A549 (cell line): ENCODE data around the gene PDE8A. TPM values are rescaled to one million over a fixed set of nuclear protein-coding genes. Genes with fewer than 3 reads are reported as not detected.
A peak's percentile ranks its signal among the peaks of the same experiment; 100 is the strongest.
"Not testable (repeated sequence)": the region's sequence is repeated elsewhere in the genome, so short reads cannot be mapped to it uniquely, and the experiment has no call there.

Experiments
- ATAC-seq, 2 experiments: fragments of 200-7000 bp in 1 of 2; fragments of >200 bp in 1 of 2; cut with Nextera tagmentation in 1 of 2; cut with Tn5 transposase in 1 of 2; 3 replicates each; pipeline versions ENCODE4 v1.8.0 to v1.9.1; 2018 to 2020; ENCODE audit warnings: mild to moderate bottlenecking in 1 of 2, moderate library complexity in 1 of 2
- CTCF ChIA-PET: fragments of 300-600 bp; sonication (Branson Sonifier 250); formaldehyde crosslinking; extraction: SDS; loops from one replicate; lab custom pipeline; 2021; ENCODE audit warnings: antibody characterized with exemption, inconsistent platforms; lab: Yijun Ruan, JAX
- POLR2A ChIA-PET: fragments of 350-600 bp; formaldehyde crosslinking; extraction: SDS; loops from one replicate; lab custom pipeline; 2021; ENCODE audit warnings: antibody characterized with exemption, inconsistent platforms; lab: Yijun Ruan, JAX
- DNase-seq, 2 experiments: peaks; one replicate each; pipeline versions ENCODE4 v3.0.0 to v3.0.0-alpha.2; 2011 to 2016; ENCODE audit warnings: low read depth in 1 of 2, low spot score in 1 of 2
- FAIRE-seq: peaks from 2 replicates; lab custom pipeline; 2011; peaks lifted over from hg19 to GRCh38; lab: Jason Lieb, UNC
- H3K27ac ChIP-seq, 2 experiments: fragments of >200 bp; sonication (Bioruptor Twin); formaldehyde crosslinking; 3 replicates each; pipeline ENCODE4 v1.5.1; 2016 to 2017
- H3K4me1 ChIP-seq: fragments of >200 bp; sonication (Bioruptor Twin); formaldehyde crosslinking; 3 replicates; pipeline ENCODE4 v1.6.1; 2016
- H3K4me2 ChIP-seq: fragments of >200 bp; sonication (Bioruptor Twin); formaldehyde crosslinking; 3 replicates; pipeline ENCODE4 v1.6.1; 2016
- H3K4me3 ChIP-seq: fragments of >200 bp; sonication (Bioruptor Twin); formaldehyde crosslinking; 3 replicates; pipeline ENCODE4 v1.5.1; 2016
- H3K9me3 ChIP-seq: fragments of >200 bp; sonication (Bioruptor Twin); formaldehyde crosslinking; 3 replicates; pipeline ENCODE4 v1.6.1; 2016
- BCL3 ChIP-seq: fragments of >200 bp; sonication (Bioruptor Twin); formaldehyde crosslinking; IDR thresholded peaks from 3 replicates; pipeline ENCODE4 v1.6.1; 2016
- CBX8 ChIP-seq: fragments of 200-600 bp; sonication (generic); IDR thresholded peaks from 2 replicates; pipeline ENCODE4 v1.6.1; 2016
- CHD2 ChIP-seq: fragments of 150-350 bp; IDR thresholded peaks from 2 replicates; pipeline ENCODE4 v1.6.1; 2014; ENCODE audit warnings: low read length; ENCODE audit not compliant: partially characterized antibody
- EHMT2 ChIP-seq: fragments of 200-600 bp; sonication (generic); IDR thresholded peaks from 2 replicates; pipeline ENCODE4 v1.6.1; 2016; ENCODE audit warnings: antibody characterized with exemption, low read depth, mild to moderate bottlenecking, moderate library complexity
- FOSL2 ChIP-seq, 2 experiments: fragments of 450-650 bp in 1 of 2; fragments of >200 bp in 1 of 2; sonication (Bioruptor Twin) in 1 of 2; formaldehyde crosslinking; IDR thresholded peaks; 2 replicates each; pipeline versions ENCODE4 v1.5.0 to v1.6.1; 2016 to 2020; ENCODE audit warnings: mild to moderate bottlenecking in 1 of 2, moderate library complexity in 1 of 2
- HOXB5 ChIP-seq: fragments of 250-450 bp; sonication (Bioruptor Pico); IDR thresholded peaks from 2 replicates; pipeline ENCODE4 v1.5.0; 2020; ENCODE audit warnings: mild to moderate bottlenecking, moderate library complexity
- JUN ChIP-seq, 2 experiments: fragments of >200 bp; sonication (Bioruptor Twin); formaldehyde crosslinking; IDR thresholded peaks; 2 replicates in 1 of 2; 3 replicates in 1 of 2; pipeline ENCODE4 v1.6.1; 2016 to 2017
- KDM5A ChIP-seq: fragments of 200-600 bp; sonication (generic); IDR thresholded peaks from 2 replicates; pipeline ENCODE4 v1.6.1; 2016; ENCODE audit warnings: antibody characterized with exemption, mild to moderate bottlenecking
- MYC ChIP-seq: IDR thresholded peaks from 2 replicates; pipeline ENCODE4 v1.6.1; 2012; ENCODE audit warnings: mild to moderate bottlenecking, inconsistent platforms, low read length, improper control_type of control experiment, borderline replicate concordance
- RAD21 ChIP-seq, 2 experiments: fragments of >200 bp in 1 of 2; sonication (Bioruptor Twin) in 1 of 2; formaldehyde crosslinking in 1 of 2; IDR thresholded peaks in 1 of 2; conservative IDR thresholded peaks in 1 of 2; 2 replicates in 1 of 2; 3 replicates in 1 of 2; pipeline ENCODE4 v1.6.1; 2012 to 2018; ENCODE audit warnings: inconsistent platforms in 1 of 2
- RARB ChIP-seq: fragments of 250-450 bp; sonication (Bioruptor Pico); IDR thresholded peaks from 2 replicates; pipeline ENCODE4 v1.8.0; 2021; ENCODE audit warnings: mild to moderate bottlenecking, moderate library complexity
- ZFP36 ChIP-seq: fragments of 450-650 bp; IDR thresholded peaks from 2 replicates; pipeline ENCODE4 v1.6.1; 2014; ENCODE audit warnings: borderline replicate concordance; ENCODE audit not compliant: partially characterized antibody
- ZNF302 ChIP-seq: fragments of 250-450 bp; sonication (Bioruptor Pico); IDR thresholded peaks from 2 replicates; pipeline ENCODE4 v1.9.0; 2021; ENCODE audit warnings: inconsistent platforms, mild to moderate bottlenecking, moderate library complexity
- ZSCAN20 ChIP-seq: fragments of 250-450 bp; sonication (Bioruptor Pico); IDR thresholded peaks from 2 replicates; pipeline ENCODE4 v1.8.0; 2022; ENCODE audit warnings: mild to moderate bottlenecking, moderate library complexity
- WGBS: methylation state at CpG from one replicate; pipeline ENCODE4 v1.1.6; 2017; ENCODE audit errors: missing lambda C conversion rate; 5-methylcytosine and 5-hydroxymethylcytosine counted together
- polyA plus RNA-seq, 4 experiments: library from polyadenylated mRNA; depleted of rRNA in 3 of 4; stranded (reverse); fragments of >200 nt; fragmentation: RNase III in 1 of 4; extraction: RNeasy Plus Mini Kit Qiagen cat#74134 plus additional on column Dnase treatment in 1 of 4; gene quantifications; 2 replicates in 3 of 4; 3 replicates in 1 of 4; pipeline ENCODE4 v1.2.3, GENCODE V29; 2011 to 2017
- TF ChIP-seq, protein P1 (sequence below): fragments of 200-600 bp; sonication (generic); IDR thresholded peaks from 2 replicates; pipeline ENCODE4 v1.6.1; 2016; ENCODE audit warnings: antibody characterized with exemption, mild to moderate bottlenecking, moderate library complexity

Gene PDE8A
- polyA plus RNA-seq, 2 of the 4 experiments (the other 2 are of a cell fraction): 45.3 to 204 TPM

DNA sequence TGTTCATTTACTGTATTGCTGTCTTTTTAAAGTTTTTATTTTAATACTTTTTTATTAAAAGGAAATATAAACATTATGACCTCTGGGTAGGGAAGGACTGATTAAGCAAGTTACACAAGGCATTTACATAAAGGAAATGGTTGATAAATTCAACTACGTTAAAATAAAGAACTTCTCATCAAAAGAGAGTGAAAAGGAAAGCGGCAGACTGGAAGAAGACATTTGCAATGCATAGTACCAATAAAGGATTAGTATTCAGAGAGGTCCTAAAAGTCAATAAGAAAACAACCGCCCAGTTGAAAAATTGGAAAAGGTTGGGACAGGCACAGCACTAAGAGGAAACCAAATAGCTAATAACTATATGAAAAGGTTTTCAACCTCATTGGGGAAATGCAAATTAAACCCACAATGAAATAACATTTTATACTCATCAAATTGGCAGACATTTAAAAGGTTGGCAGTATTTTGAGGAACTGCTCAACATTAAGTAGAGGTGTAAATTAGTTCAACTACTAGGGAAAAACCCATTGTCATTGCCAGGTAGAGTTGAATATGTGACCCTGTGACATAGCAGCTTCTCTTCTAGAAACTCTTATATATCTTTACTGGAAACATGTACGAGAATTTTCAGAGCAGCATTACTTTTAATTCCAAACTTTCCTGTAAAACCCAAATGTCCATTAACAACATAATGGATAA is 9.5 kb downstream of the PDE8A start:
- ChIA-PET POLR2A (no interaction called here), CTCF (interaction anchor here (1.2 to 4.3 kb wide), 4 partner anchors 8 to 53 kb away, joined by 4 to 18 read pairs (median 12); partner anchors contain the start of gene PDE8A)
- ATAC-seq (no peak), FAIRE-seq (no peak), DNase-seq (no peak)
- TF ChIP-seq EHMT2 (no peak), ZNF302 (no peak), HOXB5 (no peak), CHD2 (no peak), ZSCAN20 (CRISPR knock-in tag) (no peak), MYC (no peak)
- 90% methylated on average over 4 of the region's 4 CpGs for WGBS
- H3K27ac ChIP-seq: no peak overlapping the region
- no peak overlapping the region for H3K4me3 ChIP-seq
- H3K4me1 ChIP-seq: peaks cover 76% of the 10 kb centered on the region
- no peak overlapping the region for H3K4me2 ChIP-seq
- H3K9me3 ChIP-seq: no peaks in the 10 kb centered on the region

DNA sequence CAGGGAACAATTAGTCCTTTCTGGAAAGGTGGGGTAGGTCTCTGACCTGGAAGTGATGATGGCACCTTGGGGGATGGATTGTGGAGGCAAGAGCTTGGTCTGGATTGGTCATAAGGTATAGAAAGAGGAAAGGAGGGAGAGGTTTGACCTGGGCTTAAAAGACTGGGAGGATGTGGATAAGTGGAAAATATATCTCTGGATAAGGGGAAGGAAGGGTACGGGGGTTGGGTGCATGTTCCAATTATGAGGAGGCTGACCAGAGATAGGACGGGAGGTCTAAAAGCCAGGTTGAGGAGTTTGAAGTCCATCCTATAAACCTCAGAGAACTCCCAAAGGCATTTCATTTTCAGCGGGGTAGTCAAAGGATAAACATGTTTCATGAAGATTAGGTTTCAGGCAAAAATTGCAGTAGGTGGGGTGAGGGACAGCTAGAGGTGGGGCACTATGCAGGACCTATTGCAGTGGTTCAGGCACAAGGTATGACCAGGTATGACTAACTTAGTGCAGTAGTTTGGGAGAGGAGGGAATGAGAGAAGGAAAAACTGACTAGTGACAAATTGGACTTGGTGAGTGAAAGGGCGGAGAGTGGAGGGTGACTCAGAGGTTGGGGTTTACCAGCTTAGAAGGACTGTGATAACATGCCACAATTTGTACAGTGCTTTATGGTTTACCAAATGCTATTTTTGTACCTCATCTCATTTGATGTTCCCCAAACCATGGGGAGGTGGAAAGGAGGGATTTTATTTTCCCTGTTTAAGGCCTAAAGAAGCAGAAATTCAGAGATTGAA is 10.7 kb downstream of the PDE8A start:
- Histone ChIP-seq H3K4me3 (no peak overlapping the region), H3K27ac (peak overlapping the region; percentile 33 to 65; a peak in 5 of 6 replicates), H3K9me3 (no peaks in the 10 kb centered on the region), H3K4me2 (peak overlapping the region; percentile 75), H3K4me1 (peaks cover 64% of the 10 kb centered on the region)
- no peak for TF ChIP-seq CBX8
- TF ChIP-seq RARB (CRISPR knock-in tag): peak; percentile 50; the same call in 1 of the 2 replicates
- TF ChIP-seq BCL3: no peak
- peak; percentile 35; the same call in 1 of the 2 replicates for TF ChIP-seq FOSL2 (IDR thresholded peaks at IDR 0.05)
- TF ChIP-seq FOSL2 (CRISPR knock-in tag; IDR thresholded peaks at IDR 0.05): peak; percentile 84
- peak; percentile 93 to 96 for ATAC-seq
- CTCF ChIA-PET: interaction anchor here (2.1 to 4.3 kb wide), 4 partner anchors 9 to 52 kb away, joined by 8 to 18 read pairs (median 12); partner anchors contain the start of gene PDE8A
- WGBS: 18% methylated on average over 4 of the region's 4 CpGs
- POLR2A ChIA-PET: no interaction called here
- FAIRE-seq: peak; percentile 63
- peak; percentile 76 to 80 for DNase-seq

DNA sequence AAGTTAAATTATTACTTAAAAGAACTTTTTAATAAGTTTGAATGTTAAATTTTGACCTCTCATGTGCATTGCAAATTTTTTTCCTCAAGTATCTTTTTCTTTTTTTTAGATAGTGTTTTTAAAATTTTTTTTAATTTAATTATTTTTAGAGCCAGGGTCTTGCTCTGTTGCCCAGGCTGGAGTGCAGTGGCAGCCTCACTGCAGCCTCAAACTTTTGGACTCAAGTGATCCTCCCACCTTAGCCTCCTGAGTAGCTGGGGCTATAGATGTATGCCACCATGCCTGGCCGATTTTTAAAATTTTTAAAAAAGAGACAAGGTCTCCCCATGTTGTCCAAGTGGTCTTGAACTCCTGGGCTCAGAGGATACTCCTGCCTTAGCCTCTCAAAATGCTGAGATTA is 14.4 kb downstream of the PDE8A start:
- Histone ChIP-seq H3K4me1 (peaks cover 57% of the 10 kb centered on the region), H3K27ac (no peak overlapping the region), H3K9me3 (no peaks in the 10 kb centered on the region), H3K4me2 (no peak overlapping the region), H3K4me3 (no peak overlapping the region)
- 77% methylated on average over 1 of the region's 1 CpG for WGBS
- ATAC-seq: no peak
- TF ChIP-seq ZFP36 (no peak), JUN (IDR thresholded peaks at IDR 0.05) (no peak), RAD21 (conservative IDR thresholded peaks at IDR 0.05 in 1 of 2, IDR thresholded peaks at IDR 0.05 in 1 of 2) (no peak), KDM5A (no peak)
- TF ChIP-seq, protein P1, sequence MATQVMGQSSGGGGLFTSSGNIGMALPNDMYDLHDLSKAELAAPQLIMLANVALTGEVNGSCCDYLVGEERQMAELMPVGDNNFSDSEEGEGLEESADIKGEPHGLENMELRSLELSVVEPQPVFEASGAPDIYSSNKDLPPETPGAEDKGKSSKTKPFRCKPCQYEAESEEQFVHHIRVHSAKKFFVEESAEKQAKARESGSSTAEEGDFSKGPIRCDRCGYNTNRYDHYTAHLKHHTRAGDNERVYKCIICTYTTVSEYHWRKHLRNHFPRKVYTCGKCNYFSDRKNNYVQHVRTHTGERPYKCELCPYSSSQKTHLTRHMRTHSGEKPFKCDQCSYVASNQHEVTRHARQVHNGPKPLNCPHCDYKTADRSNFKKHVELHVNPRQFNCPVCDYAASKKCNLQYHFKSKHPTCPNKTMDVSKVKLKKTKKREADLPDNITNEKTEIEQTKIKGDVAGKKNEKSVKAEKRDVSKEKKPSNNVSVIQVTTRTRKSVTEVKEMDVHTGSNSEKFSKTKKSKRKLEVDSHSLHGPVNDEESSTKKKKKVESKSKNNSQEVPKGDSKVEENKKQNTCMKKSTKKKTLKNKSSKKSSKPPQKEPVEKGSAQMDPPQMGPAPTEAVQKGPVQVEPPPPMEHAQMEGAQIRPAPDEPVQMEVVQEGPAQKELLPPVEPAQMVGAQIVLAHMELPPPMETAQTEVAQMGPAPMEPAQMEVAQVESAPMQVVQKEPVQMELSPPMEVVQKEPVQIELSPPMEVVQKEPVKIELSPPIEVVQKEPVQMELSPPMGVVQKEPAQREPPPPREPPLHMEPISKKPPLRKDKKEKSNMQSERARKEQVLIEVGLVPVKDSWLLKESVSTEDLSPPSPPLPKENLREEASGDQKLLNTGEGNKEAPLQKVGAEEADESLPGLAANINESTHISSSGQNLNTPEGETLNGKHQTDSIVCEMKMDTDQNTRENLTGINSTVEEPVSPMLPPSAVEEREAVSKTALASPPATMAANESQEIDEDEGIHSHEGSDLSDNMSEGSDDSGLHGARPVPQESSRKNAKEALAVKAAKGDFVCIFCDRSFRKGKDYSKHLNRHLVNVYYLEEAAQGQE: no peak
- CTCF ChIA-PET: interaction anchor here (0.8 to 1.1 kb wide), 2 partner anchors 15 to 48 kb away, joined by 3 to 4 read pairs; partner anchors contain the start of gene PDE8A
- POLR2A ChIA-PET: no interaction called here
- no peak for FAIRE-seq
- DNase-seq: no peak

- H3K4me3 ChIP-seq, ATAC-seq, POLR2A ChIA-PET, DNase-seq, H3K9me3 ChIP-seq, H3K4me2 ChIP-seq, H3K27ac ChIP-seq, FAIRE-seq: not testable (repeated sequence)
- WGBS: 89% methylated on average over 5 of the region's 5 CpGs
- CTCF ChIA-PET: interaction anchor here (0.6 to 1.1 kb wide), 4 partner anchors 12 to 47 kb away, joined by 3 to 5 read pairs (median 4); partner anchors contain the start of gene PDE8A
- H3K4me1 ChIP-seq: peaks cover 57% of the 10 kb centered on the region
Observed at GRCh38 chr15:84996714-84997113, 15.1 kb downstream of the PDE8A start.

- DNase-seq, H3K9me3 ChIP-seq, H3K27ac ChIP-seq, H3K4me3 ChIP-seq, ATAC-seq, H3K4me2 ChIP-seq, FAIRE-seq, POLR2A ChIA-PET: not testable (repeated sequence)
- CTCF ChIA-PET: interaction anchor here (0.6 to 1.1 kb wide), 5 partner anchors 10 to 47 kb away, joined by 3 to 5 read pairs (median 4); partner anchors contain the start of gene PDE8A
- peaks cover 53% of the 10 kb centered on the region for H3K4me1 ChIP-seq
- 83% methylated on average over 3 of the region's 3 CpGs for WGBS
Observed at GRCh38 chr15:84997214-84997613, 15.6 kb downstream of the PDE8A start.
